ENCODE measurements around the gene TOR1B.

Gene TOR1B

DNA sequence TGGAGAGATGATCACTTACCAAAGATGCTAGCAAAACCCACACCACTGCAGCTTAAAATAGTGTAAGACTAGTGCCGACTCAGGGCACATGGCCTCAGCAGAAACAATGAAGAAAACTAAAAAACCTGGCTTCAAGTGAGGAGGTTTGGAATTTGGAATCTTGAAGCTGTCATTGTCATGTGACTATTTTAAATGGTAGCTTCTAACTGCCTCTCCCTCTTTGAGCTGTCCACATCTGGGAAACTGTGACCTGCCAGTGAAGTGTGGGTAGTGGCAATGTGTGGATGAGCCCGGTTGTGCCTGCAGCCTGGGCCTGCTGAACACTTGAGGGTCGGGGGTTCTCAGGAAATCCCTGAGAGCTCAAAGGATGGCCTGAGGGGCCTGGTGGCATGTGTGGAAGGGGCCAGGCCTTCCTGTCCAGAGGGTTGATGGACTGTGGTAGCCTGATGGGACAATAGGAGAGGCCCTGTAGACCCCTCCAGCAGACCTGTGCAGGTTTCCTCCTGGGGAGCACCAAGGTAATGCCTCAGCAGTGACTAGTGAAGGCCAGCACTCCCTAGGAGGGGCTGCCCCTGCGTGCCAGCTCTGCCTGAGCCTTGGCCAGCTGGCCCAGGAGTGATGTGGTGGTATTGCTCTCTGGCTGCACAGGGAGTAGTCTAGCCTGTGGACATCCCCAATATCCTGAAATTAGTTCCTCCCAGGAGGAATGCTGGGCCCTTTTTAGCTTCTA, 45.9 kb downstream of the TOR1B start:
- DNase-seq, result no peak

DNA sequence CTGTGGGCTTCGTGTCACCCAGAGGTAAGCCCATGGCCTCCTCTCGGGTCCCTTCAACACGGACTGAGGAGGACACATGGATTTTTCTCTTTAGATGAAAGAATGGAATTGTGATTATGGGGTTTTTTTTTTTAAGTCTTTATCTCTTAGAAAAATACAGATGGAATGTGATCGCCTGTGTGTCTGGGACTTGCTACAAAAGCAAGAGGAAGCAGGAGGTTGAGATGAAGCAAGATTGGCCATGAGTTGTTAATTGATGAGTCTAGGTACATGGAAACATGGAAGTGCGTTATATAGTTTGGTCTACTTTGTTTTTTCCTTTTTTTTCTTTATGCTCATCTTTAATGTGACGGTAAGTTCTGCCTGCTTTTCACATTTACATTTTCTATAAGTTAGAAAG, 46.9 kb downstream of the TOR1B start:
- no peak for DNase-seq

DNA sequence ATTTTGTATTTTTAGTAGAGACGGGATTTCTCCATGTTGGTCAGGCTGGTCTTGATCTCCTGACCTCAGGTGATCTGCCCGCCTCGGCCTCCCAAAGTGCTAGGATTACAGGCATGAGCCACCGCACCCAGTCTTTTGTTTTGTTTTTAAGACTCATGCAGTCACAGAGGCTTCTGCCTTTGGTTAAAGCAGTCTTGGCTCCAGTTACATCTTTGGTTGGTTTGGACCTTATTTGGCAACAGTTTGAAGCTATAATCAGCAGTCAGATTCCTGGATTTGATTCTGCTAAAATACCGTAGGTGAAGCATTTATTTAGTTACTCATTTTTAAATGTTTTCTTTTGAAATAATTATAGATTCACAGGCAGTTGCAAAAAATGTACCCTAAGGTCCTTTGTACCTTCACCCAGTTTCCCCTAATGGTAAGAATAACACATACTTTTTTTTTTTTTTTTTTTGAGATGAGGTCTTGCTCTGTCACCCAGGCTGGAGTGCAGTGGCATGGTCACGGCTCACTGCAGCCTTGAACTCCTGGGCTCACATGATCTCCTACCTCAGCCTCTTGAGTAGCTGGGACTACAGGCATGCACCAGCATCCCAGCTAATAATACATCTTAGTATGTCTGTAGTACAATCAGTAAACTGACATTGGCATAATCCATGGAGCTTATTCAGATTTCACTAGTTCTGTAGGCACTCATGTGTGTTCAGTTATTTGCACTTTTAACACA, 48.0 kb downstream of the TOR1B start:
- no peak for DNase-seq

DNA sequence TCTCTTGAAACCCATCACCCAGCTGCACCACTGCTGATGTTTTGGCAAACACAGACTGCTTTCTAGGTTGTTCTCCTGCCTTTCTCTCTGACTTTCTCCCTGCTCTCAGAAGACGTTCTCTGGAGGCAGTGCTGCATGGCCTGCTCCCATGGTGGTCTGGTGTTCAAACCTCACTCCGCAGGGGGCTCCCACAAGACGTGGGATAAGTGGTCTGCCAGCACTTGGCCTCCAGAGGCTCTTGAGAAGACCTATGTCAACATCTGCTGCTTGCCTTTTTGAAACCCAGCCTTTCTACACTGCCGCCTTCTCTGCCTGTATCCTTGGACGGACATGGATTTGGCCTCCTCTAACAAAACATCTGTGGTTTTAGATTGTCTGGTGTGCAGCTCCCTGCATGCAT, 48.8 kb downstream of the TOR1B start:
- DNase-seq, result no peak

DNA sequence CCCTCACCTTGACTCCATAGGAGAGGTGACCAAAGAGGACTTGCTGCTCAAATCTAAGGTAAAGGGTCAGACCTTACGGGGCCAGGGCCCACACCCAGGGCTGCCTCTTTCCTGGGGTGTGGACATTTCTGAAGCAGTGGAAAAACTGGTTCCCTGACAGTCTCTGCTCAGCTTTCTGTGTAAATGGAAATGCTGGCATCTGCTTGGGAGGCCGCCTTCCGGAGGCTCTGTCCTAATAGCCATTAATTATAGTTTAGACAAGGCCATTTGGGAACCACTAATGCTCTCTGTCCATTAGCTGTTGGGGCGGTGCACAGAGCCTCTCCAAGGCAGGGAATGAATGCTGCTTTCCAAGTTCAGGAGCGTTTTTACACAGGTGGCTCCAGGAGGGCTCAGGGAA, 49.6 kb downstream of the TOR1B start:
- no peak for DNase-seq

DNA sequence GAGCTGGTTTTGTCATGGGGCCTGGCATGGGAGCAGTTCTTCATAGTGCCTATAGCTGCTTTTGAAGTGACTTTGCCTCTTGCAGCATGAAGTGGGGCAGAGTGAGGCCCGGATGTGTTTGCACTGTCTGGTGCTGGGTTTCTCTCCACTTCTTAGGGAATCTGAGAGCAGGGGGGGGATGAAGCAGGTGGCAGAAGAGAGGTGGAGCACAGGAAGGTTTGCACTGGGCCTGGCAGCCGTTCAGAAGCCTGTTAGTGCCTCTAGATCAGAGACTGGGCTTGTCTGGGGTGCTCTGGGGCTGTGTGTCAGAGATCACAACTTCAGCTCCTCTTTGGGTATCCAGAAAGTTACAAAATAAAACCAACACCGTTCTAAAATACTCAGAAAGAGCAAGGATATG, 50.6 kb downstream of the TOR1B start:
- no peak for DNase-seq

DNA sequence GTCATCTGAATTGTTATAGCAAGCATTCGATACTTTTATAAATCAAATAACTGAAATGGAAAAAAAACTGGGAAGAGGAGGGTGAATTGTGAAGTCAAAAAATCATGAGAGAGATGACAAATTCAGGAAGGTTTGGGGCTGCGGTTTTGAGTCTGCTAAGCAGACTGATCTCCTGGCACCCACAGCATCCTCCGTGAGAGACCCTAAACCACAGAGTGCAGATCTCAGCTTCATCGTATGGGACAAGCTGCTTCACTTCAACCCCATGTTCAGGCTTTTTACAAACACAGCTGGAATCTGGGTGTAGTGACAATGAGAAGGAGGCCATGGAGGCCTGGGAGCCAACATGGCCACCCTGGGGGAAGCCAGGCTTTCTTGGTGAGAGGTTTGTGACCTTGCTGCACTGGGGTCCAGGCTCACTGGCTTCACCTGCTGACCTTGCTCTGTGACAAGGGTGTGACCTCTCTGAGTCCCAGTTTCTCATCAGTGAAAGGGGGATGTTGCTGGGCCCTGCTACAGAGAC, 51.7 kb downstream of the TOR1B start:
- DNase-seq, result no peak

DNA sequence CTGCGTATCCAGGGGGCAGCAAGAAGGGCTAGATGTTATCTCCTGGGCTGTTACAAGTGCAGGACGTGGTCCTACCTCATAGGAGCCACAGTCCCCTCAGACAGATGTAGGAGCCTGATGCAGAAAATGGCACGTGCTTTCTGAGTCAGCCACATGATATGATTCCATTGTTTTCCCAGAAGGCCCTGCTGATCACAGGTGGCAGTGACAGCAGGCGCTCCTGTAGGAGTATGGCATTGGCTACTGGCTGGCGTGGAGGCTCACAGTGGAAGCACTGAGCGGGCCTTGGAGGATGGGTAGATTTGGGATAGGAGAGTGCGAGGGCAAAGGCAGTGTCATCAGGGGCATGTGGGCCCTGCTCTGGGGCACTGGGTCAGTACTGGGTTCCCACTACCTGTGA, 54.2 kb downstream of the TOR1B start:
- DNase-seq, result no peak

DNA sequence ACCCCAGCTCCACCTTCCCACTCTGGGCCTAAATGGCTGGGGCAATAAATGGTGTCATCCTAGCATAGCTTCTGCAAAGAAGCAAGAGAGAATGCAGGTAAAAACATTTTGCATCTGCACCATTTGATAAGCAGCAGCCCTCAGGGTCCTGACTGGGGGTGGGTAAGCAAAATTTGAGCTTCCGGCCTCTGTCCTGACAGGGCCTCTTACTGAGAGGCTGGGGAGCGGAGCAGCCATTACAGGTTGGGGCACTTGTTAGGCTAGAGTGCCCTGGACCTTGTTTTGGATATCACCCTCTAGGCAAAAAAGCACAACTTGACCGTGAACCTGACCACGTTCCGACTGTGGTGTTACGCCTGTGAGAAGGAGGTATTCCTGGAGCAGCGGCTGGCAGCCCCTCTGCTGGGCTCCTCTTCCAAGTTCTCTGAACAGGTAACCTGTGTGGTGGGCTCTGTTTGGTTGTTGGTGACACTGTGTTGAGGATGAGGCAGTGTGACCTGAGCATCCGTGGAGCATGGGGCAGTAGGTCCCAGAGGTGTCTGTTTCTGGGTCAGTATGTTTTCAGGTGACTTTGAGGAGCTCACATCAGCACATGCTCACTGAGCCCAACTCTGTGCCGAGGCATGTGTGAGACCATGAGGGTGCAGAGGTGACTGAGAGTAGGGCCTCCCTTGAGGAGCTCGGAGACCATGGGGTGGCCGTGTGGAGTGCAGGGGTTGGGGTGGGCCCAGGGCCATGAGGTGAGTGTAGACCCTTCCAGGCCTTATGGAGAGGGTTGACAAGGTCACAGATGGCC, 55.4 kb downstream of the TOR1B start:
- DNase-seq, result no peak
